BJ (cell line): ENCODE results near the gene ALCAM. TPM values are rescaled to one million over a fixed set of nuclear protein-coding genes. Genes with fewer than 3 reads are reported as not detected.

Experiments used
- CTCF ChIA-PET: fragments of 350-600 bp; formaldehyde crosslinking; extraction: SDS; loops from one replicate; lab custom pipeline; 2021; ENCODE audit warnings: antibody characterized with exemption, inconsistent platforms; lab: Yijun Ruan, JAX
- POLR2A ChIA-PET: fragments of 300-600 bp; sonication (Branson Sonifier 250); formaldehyde crosslinking; extraction: SDS; loops from one replicate; lab custom pipeline; 2021; ENCODE audit warnings: antibody characterized with exemption; lab: Charles Lee
- DNase-seq: peaks from one replicate; pipeline ENCODE4 v3.0.0-alpha.2; 2011; ENCODE audit warnings: low read depth
- H3K27me3 ChIP-seq: 2 replicates; pipeline ENCODE4 v1.6.0; 2011; ENCODE audit warnings: low read length; ENCODE audit not compliant: control insufficient read depth, insufficient read depth
- H3K36me3 ChIP-seq: 2 replicates; pipeline ENCODE4 v1.5.1; 2011; ENCODE audit warnings: low read length; ENCODE audit not compliant: control insufficient read depth, insufficient read depth
- H3K4me3 ChIP-seq: 2 replicates; pipeline ENCODE4 v1.5.1; 2011; ENCODE audit warnings: low read depth, mild to moderate bottlenecking, control low read depth, low read length
- CTCF ChIP-seq: IDR thresholded peaks from 2 replicates; pipeline ENCODE4 v1.5.1; 2011; ENCODE audit warnings: low read depth, mild to moderate bottlenecking, control low read depth, inconsistent platforms, low read length, moderate library complexity; ENCODE audit not compliant: insufficient read depth
- polyA plus RNA-seq: library from polyadenylated mRNA; depleted of rRNA; stranded (reverse); fragments of >200 nt; gene quantifications from 2 replicates; pipeline ENCODE4 v1.2.3, GENCODE V29; 2011

Gene ALCAM
- polyA plus RNA-seq, 1 experiment = 89.5 TPM

GRCh38 chr3:105409364-105409763 lies 42.7 kb downstream of the ALCAM start:
- Histone ChIP-seq H3K36me3 (no peaks in the 10 kb centered on the region), H3K27me3 (no peaks in the 10 kb centered on the region), H3K4me3 (no peak overlapping the region)
- ChIA-PET CTCF (no interaction called here), POLR2A (interaction anchor here (0.6 kb wide), 1 partner anchor 794 kb away, joined by 4 read pairs; no protein-coding TSS in a partner anchor)
- TF ChIP-seq CTCF = no peak
- no peak for DNase-seq

GRCh38 chr3:105413343-105413887 lies 46.7 kb downstream of the ALCAM start:
- H3K4me3 ChIP-seq = no peak overlapping the region

GRCh38 chr3:105414841-105415240 lies 48.1 kb downstream of the ALCAM start:
- no peak for DNase-seq
- Histone ChIP-seq H3K36me3 (no peaks in the 10 kb centered on the region), H3K27me3 (no peaks in the 10 kb centered on the region), H3K4me3 (no peak overlapping the region)
- CTCF ChIA-PET = interaction anchor here (0.6 to 1.0 kb wide), 3 partner anchors 12 to 1200 kb away, joined by 3 to 4 read pairs (median 3); no protein-coding TSS in a partner anchor
- POLR2A ChIA-PET = no interaction called here
- no peak for TF ChIP-seq CTCF

More at GRCh38 chr3:105413343-105413887, 46.7 kb downstream of the ALCAM start:
- no peaks in the 10 kb centered on the region for H3K36me3 ChIP-seq
- DNase-seq = no peak
- no peaks in the 10 kb centered on the region for H3K27me3 ChIP-seq
- POLR2A ChIA-PET = no interaction called here
- CTCF ChIA-PET = no interaction called here
- TF ChIP-seq CTCF = no peak

- H3K4me3 ChIP-seq = no peak overlapping the region
- DNase-seq = no peak
- no peaks in the 10 kb centered on the region for H3K27me3 ChIP-seq
- no peak for TF ChIP-seq CTCF
- ChIA-PET POLR2A (no interaction called here), CTCF (interaction anchor here (0.8 kb wide), 1 partner anchor 16 kb away, joined by 3 read pairs; no protein-coding TSS in a partner anchor)
- H3K36me3 ChIP-seq = no peaks in the 10 kb centered on the region
Observed at GRCh38 chr3:105415951-105416350, 49.2 kb downstream of the ALCAM start.

GRCh38 chr3:105417525-105418289 lies 51.0 kb downstream of the ALCAM start:
- no peaks in the 10 kb centered on the region for H3K36me3 ChIP-seq
- ChIA-PET POLR2A (interaction anchor here (0.7 kb wide), 1 partner anchor 55 kb away, joined by 4 read pairs; no protein-coding TSS in a partner anchor), CTCF (no interaction called here)
- no peak for TF ChIP-seq CTCF
- H3K27me3 ChIP-seq = no peaks in the 10 kb centered on the region
- no peak for DNase-seq
- no peak overlapping the region for H3K4me3 ChIP-seq
